ENCODE measurements around the gene TNFAIP8.
"Not testable (repeated sequence)": the region's sequence is repeated elsewhere in the genome, so short reads cannot be mapped to it uniquely, and the experiment has no call there.

The TNFAIP8 gene

GRCh38 chr5:119420169-119420568 is 64.3 kb downstream of the TNFAIP8 start:
- H3K27me3 ChIP-seq (replicated peaks in 2 of 5; ENCODE audit: control insufficient read depth in 4 of 5, insufficient read depth in 5 of 5, low read length in 4 of 5): no peaks in the 10 kb centered on the region
- ChIA-PET CTCF (interaction anchor here (1.5 kb wide), 3 partner anchors 10 to 15 kb away, joined by 3 to 5 read pairs (median 3); no protein-coding TSS in a partner anchor), POLR2A (no interaction called here)
- H3K9me3 ChIP-seq (ENCODE audit: control extremely low read depth in 1 of 5, control insufficient read depth in 4 of 5, insufficient read depth in 2 of 5, low read depth in 1 of 5, low read length in 4 of 5): no peaks in the 10 kb centered on the region
- H3K4me3 ChIP-seq (ENCODE audit: control insufficient read depth in 1 of 7, extremely low read depth in 1 of 7, insufficient read depth in 4 of 7, low read depth in 2 of 7, low read length in 6 of 7): peak overlapping the region in 1 of 7 experiments; percentile 0
- H3K27ac ChIP-seq (ENCODE audit: insufficient read depth in 1 of 2, low read depth in 1 of 2, low read length in 2 of 2, poor library complexity in 1 of 2, severe bottlenecking in 2 of 2): no peak overlapping the region
- no peaks in the 10 kb centered on the region for H3K36me3 ChIP-seq (ENCODE audit: control insufficient read depth in 4 of 4, insufficient read depth in 4 of 4, low read length in 3 of 4)
- 30% methylated on average over 2 of the region's 3 CpGs for WGBS (ENCODE audit: insufficient coverage)
- peak in 2 of 3 donors; percentile 76 to 84 for DNase-seq
- H3K4me1 ChIP-seq (ENCODE audit: control extremely low read depth in 1 of 4, control insufficient read depth in 4 of 4, insufficient read depth in 4 of 4, low read length in 3 of 4): peaks cover 9 to 32% (median 22%) of the 10 kb centered on the region in 4 experiments

GRCh38 chr5:119426057-119426456 is 70.2 kb downstream of the TNFAIP8 start:
- Histone ChIP-seq H3K4me1 (ENCODE audit: control extremely low read depth in 1 of 4, control insufficient read depth in 4 of 4, insufficient read depth in 4 of 4, low read length in 3 of 4) (peaks cover 6 to 25% (median 15%) of the 10 kb centered on the region in 4 experiments), H3K4me3 (ENCODE audit: control insufficient read depth in 1 of 7, extremely low read depth in 1 of 7, insufficient read depth in 4 of 7, low read depth in 2 of 7, low read length in 6 of 7) (no peak overlapping the region), H3K27ac (ENCODE audit: insufficient read depth in 1 of 2, low read depth in 1 of 2, low read length in 2 of 2, poor library complexity in 1 of 2, severe bottlenecking in 2 of 2) (no peak overlapping the region), H3K36me3 (ENCODE audit: control insufficient read depth in 4 of 4, insufficient read depth in 4 of 4, low read length in 3 of 4) (no peaks in the 10 kb centered on the region), H3K27me3 (replicated peaks in 2 of 5; ENCODE audit: control insufficient read depth in 4 of 5, insufficient read depth in 5 of 5, low read length in 4 of 5) (no peaks in the 10 kb centered on the region), H3K9me3 (ENCODE audit: control extremely low read depth in 1 of 5, control insufficient read depth in 4 of 5, insufficient read depth in 2 of 5, low read depth in 1 of 5, low read length in 4 of 5) (no peaks in the 10 kb centered on the region)
- 80% methylated on average over 1 of the region's 3 CpGs for WGBS (ENCODE audit: insufficient coverage)
- DNase-seq: peak in 2 of 3 donors; percentile 56 to 69
- ChIA-PET POLR2A (no interaction called here), CTCF (interaction anchor here (1.4 kb wide), 1 partner anchor 8 kb away, joined by 4 read pairs; no protein-coding TSS in a partner anchor)

GRCh38 chr5:119427060-119427459 is 71.2 kb downstream of the TNFAIP8 start:
- DNase-seq: no peak
- no peak overlapping the region for H3K4me3 ChIP-seq (ENCODE audit: control insufficient read depth in 1 of 7, extremely low read depth in 1 of 7, insufficient read depth in 4 of 7, low read depth in 2 of 7, low read length in 6 of 7)
- H3K9me3 ChIP-seq (ENCODE audit: control extremely low read depth in 1 of 5, control insufficient read depth in 4 of 5, insufficient read depth in 2 of 5, low read depth in 1 of 5, low read length in 4 of 5): no peaks in the 10 kb centered on the region
- ChIA-PET POLR2A (no interaction called here), CTCF (interaction anchor here (0.8 to 1.4 kb wide), 2 partner anchors 8 to 9 kb away, joined by 3 to 4 read pairs; no protein-coding TSS in a partner anchor)
- H3K4me1 ChIP-seq (ENCODE audit: control extremely low read depth in 1 of 4, control insufficient read depth in 4 of 4, insufficient read depth in 4 of 4, low read length in 3 of 4): peaks cover 6 to 25% (median 15%) of the 10 kb centered on the region in 4 experiments
- no peak overlapping the region for H3K27ac ChIP-seq (ENCODE audit: insufficient read depth in 1 of 2, low read depth in 1 of 2, low read length in 2 of 2, poor library complexity in 1 of 2, severe bottlenecking in 2 of 2)
- 92% methylated on average over 2 of the region's 2 CpGs for WGBS (ENCODE audit: insufficient coverage)
- H3K27me3 ChIP-seq (replicated peaks in 2 of 5; ENCODE audit: control insufficient read depth in 4 of 5, insufficient read depth in 5 of 5, low read length in 4 of 5): no peaks in the 10 kb centered on the region
- no peaks in the 10 kb centered on the region for H3K36me3 ChIP-seq (ENCODE audit: control insufficient read depth in 4 of 4, insufficient read depth in 4 of 4, low read length in 3 of 4)

GRCh38 chr5:119427596-119427995 is 71.8 kb downstream of the TNFAIP8 start:
- DNase-seq: peak in 2 of 3 donors; percentile 33 to 53
- H3K36me3 ChIP-seq (ENCODE audit: control insufficient read depth in 4 of 4, insufficient read depth in 4 of 4, low read length in 3 of 4); H3K27ac ChIP-seq (ENCODE audit: insufficient read depth in 1 of 2, low read depth in 1 of 2, low read length in 2 of 2, poor library complexity in 1 of 2, severe bottlenecking in 2 of 2); H3K9me3 ChIP-seq (ENCODE audit: control extremely low read depth in 1 of 5, control insufficient read depth in 4 of 5, insufficient read depth in 2 of 5, low read depth in 1 of 5, low read length in 4 of 5); H3K27me3 ChIP-seq (replicated peaks in 2 of 5; ENCODE audit: control insufficient read depth in 4 of 5, insufficient read depth in 5 of 5, low read length in 4 of 5); POLR2A ChIA-PET: not testable (repeated sequence)
- 7% methylated on average over 3 of the region's 4 CpGs for WGBS (ENCODE audit: insufficient coverage)
- CTCF ChIA-PET: interaction anchor here (1.0 to 1.4 kb wide), 2 partner anchors 9 kb away, joined by 4 read pairs; no protein-coding TSS in a partner anchor
- Histone ChIP-seq H3K4me3 (ENCODE audit: control insufficient read depth in 1 of 7, extremely low read depth in 1 of 7, insufficient read depth in 4 of 7, low read depth in 2 of 7, low read length in 6 of 7) (peak overlapping the region in 1 of 7 experiments; percentile 33), H3K4me1 (ENCODE audit: control extremely low read depth in 1 of 4, control insufficient read depth in 4 of 4, insufficient read depth in 4 of 4, low read length in 3 of 4) (peaks cover 6 to 25% (median 15%) of the 10 kb centered on the region in 4 experiments)

GRCh38 chr5:119428166-119428565 is 72.3 kb downstream of the TNFAIP8 start:
- CTCF ChIA-PET: interaction anchor here (1.0 kb wide), 1 partner anchor 10 kb away, joined by 4 read pairs; no protein-coding TSS in a partner anchor

GRCh38 chr5:119428574-119428973 is 72.8 kb downstream of the TNFAIP8 start:
- H3K27ac ChIP-seq (ENCODE audit: insufficient read depth in 1 of 2, low read depth in 1 of 2, low read length in 2 of 2, poor library complexity in 1 of 2, severe bottlenecking in 2 of 2); DNase-seq; H3K4me3 ChIP-seq (ENCODE audit: control insufficient read depth in 1 of 7, extremely low read depth in 1 of 7, insufficient read depth in 4 of 7, low read depth in 2 of 7, low read length in 6 of 7); H3K36me3 ChIP-seq (ENCODE audit: control insufficient read depth in 4 of 4, insufficient read depth in 4 of 4, low read length in 3 of 4); H3K9me3 ChIP-seq (ENCODE audit: control extremely low read depth in 1 of 5, control insufficient read depth in 4 of 5, insufficient read depth in 2 of 5, low read depth in 1 of 5, low read length in 4 of 5); POLR2A ChIA-PET; H3K27me3 ChIP-seq (replicated peaks in 2 of 5; ENCODE audit: control insufficient read depth in 4 of 5, insufficient read depth in 5 of 5, low read length in 4 of 5): not testable (repeated sequence)
- peaks cover 6 to 25% (median 15%) of the 10 kb centered on the region in 4 experiments for H3K4me1 ChIP-seq (ENCODE audit: control extremely low read depth in 1 of 4, control insufficient read depth in 4 of 4, insufficient read depth in 4 of 4, low read length in 3 of 4)
- 100% methylated on average over 1 of the region's 3 CpGs for WGBS (ENCODE audit: insufficient coverage)
- CTCF ChIA-PET: interaction anchor here (1.0 kb wide), 1 partner anchor 10 kb away, joined by 4 read pairs; no protein-coding TSS in a partner anchor

More at GRCh38 chr5:119428166-119428565, 72.3 kb downstream of the TNFAIP8 start:
- H3K9me3 ChIP-seq (ENCODE audit: control extremely low read depth in 1 of 5, control insufficient read depth in 4 of 5, insufficient read depth in 2 of 5, low read depth in 1 of 5, low read length in 4 of 5); H3K27ac ChIP-seq (ENCODE audit: insufficient read depth in 1 of 2, low read depth in 1 of 2, low read length in 2 of 2, poor library complexity in 1 of 2, severe bottlenecking in 2 of 2); H3K27me3 ChIP-seq (replicated peaks in 2 of 5; ENCODE audit: control insufficient read depth in 4 of 5, insufficient read depth in 5 of 5, low read length in 4 of 5); H3K36me3 ChIP-seq (ENCODE audit: control insufficient read depth in 4 of 4, insufficient read depth in 4 of 4, low read length in 3 of 4); H3K4me3 ChIP-seq (ENCODE audit: control insufficient read depth in 1 of 7, extremely low read depth in 1 of 7, insufficient read depth in 4 of 7, low read depth in 2 of 7, low read length in 6 of 7); POLR2A ChIA-PET: not testable (repeated sequence)
- H3K4me1 ChIP-seq (ENCODE audit: control extremely low read depth in 1 of 4, control insufficient read depth in 4 of 4, insufficient read depth in 4 of 4, low read length in 3 of 4): peaks cover 6 to 25% (median 15%) of the 10 kb centered on the region in 4 experiments
- no CpG with 5 or more reads among the region's 1 CpG for WGBS (ENCODE audit: insufficient coverage)
- DNase-seq: peak in 1 of 3 donors; percentile 15

GRCh38 chr5:119432674-119433237 is 76.9 kb downstream of the TNFAIP8 start:
- H3K36me3 ChIP-seq (ENCODE audit: control insufficient read depth in 4 of 4, insufficient read depth in 4 of 4, low read length in 3 of 4); H3K27me3 ChIP-seq (replicated peaks in 2 of 5; ENCODE audit: control insufficient read depth in 4 of 5, insufficient read depth in 5 of 5, low read length in 4 of 5); H3K9me3 ChIP-seq (ENCODE audit: control extremely low read depth in 1 of 5, control insufficient read depth in 4 of 5, insufficient read depth in 2 of 5, low read depth in 1 of 5, low read length in 4 of 5); POLR2A ChIA-PET; H3K4me3 ChIP-seq (ENCODE audit: control insufficient read depth in 1 of 7, extremely low read depth in 1 of 7, insufficient read depth in 4 of 7, low read depth in 2 of 7, low read length in 6 of 7); DNase-seq; H3K27ac ChIP-seq (ENCODE audit: insufficient read depth in 1 of 2, low read depth in 1 of 2, low read length in 2 of 2, poor library complexity in 1 of 2, severe bottlenecking in 2 of 2): not testable (repeated sequence)
- 98% methylated on average over 6 of the region's 10 CpGs for WGBS (ENCODE audit: insufficient coverage)
- H3K4me1 ChIP-seq (ENCODE audit: control extremely low read depth in 1 of 4, control insufficient read depth in 4 of 4, insufficient read depth in 4 of 4, low read length in 3 of 4): peaks cover 3 to 21% (median 15%) of the 10 kb centered on the region in 4 experiments
- CTCF ChIA-PET: interaction anchor here (1.0 to 3.0 kb wide), 7 partner anchors 12 to 411 kb away, joined by 3 to 14 read pairs (median 4); no protein-coding TSS in a partner anchor
